Astrocyte of the hippocampus (primary cell): ENCODE results near the gene SERINC2.
"Not testable (repeated sequence)": the region's sequence is repeated elsewhere in the genome, so short reads cannot be mapped to it uniquely, and the experiment has no call there.

Source experiments
- DNase-seq: peaks from one replicate; pipeline ENCODE4 v3.0.0; 2011; ENCODE audit warnings: low read depth, low spot score

The SERINC2 gene

DNA sequence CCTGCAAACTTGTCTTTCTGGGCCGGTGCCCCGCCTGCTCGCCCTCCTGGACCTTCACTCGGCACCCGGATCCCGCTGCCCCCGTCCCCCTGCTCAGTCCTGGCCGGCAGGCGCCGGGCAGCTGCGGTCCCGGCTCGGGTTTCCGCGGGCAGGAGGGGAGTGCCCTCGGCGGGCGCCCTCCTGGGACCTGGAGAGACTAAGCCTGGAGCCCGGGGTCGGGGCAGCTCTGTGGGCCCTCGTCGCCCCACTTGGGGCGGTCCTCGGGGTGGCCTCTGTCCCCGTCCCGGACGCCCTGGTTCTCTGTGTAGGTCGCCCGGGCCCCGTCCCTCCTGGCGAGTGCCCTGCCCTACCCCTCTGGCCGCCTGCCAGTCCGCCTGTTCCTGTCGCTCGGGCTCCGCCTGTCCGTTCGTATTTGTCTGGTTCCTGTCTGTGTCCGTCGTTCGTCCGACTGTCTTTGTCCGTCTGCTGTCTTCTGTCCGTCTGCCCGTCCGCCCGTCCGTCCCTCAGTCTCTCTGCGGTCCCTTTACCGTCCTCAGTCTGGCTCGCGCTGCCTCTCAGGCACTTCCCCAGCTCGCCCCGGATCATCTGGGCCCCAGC, 490 bp downstream of the SERINC2 start:
- DNase-seq, result peak; percentile 68

GRCh38 chr1:31414980-31415370, 2.0 kb downstream of the SERINC2 start:
- no peak for DNase-seq

DNA sequence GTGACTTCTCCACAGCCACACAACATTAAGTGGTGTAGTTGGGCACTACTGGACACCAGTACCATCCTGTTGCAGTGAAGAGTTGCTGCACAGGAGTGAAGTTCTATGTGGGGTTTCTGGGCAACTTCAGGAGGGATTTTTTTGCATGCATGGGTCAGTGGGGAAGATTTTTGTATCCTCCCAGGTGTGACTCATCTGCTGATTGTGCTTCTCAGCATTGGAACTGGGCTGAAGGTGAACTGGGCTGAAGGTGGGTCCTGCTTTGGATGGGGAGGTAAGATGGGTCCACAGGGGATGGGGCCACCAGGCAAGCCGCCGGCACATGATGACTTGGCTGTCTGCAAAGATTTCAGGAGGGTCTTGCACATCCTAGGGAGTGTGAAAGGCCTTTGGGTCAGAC, 2.6 kb downstream of the SERINC2 start:
- no peak for DNase-seq

DNA sequence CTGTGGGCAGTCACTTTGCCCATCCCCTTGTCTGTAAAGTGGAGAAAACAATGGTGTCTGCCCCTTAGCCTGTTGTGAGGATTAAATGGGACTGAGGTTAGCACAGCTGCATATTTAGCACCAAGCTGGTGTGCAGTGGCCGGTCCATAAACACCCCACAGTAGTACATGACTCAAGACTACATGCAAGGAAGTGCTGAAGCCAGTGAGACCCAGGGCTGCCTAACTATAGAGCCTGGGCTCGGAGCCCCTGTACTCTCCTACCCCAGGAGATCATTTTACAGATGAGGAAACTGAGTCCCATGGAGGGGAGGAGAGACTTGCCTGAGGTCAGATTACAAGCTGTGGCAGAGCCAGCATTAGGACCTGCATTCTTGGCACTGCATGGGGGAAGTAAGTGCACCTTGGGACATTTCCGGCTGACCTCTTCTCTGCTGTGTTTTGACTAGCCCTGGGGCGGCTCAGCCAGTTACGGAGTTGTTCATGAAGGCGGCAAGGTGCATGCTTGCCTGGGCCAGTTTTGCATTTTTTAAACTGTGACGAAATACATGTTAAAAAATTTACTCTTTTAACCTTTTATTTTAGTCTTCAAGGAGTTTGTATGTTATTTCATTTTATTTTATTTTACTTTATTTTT, 3.2 kb downstream of the SERINC2 start:
- DNase-seq, result no peak

DNA sequence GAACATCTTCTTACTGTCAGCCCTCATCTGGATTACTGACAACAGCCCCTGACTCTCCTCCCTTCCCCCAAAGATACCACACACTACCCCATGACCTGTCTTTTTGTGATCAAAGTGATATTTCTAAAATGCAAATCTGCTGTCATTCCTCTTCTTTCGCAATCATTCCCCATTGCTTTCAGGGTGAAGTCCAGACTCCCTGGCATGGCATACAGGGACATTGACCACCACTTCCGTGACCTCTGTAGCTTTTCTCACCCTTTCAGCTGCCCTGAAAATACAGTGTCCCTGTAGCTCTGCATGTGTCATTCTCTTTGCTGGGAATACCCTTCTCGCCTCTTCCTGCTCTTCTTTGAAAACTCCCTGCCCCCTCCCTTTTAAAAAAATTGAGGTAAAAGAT, 4.1 kb downstream of the SERINC2 start:
- DNase-seq, result no peak

GRCh38 chr1:31418626-31419323, 5.8 kb downstream of the SERINC2 start:
- DNase-seq, result no peak

DNA sequence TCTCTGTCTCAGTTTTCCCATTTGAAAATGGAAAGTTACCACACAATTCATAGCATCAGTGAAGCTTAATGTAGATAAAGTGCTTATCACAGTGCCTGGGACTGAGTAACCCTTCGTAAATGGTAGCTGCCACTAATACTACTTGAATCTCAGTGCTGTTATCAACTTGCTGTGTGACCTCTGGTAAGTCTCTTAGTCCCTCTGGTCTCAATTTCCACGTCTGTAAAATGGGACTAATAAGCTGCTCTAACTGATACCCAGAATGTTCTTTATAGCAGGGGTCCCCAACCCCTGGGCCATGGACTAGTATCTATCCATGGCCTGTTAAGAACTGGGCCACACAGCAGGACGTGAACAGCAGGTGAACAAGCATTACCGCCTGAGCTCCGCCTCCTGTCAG, 7.7 kb downstream of the SERINC2 start:
- no peak for DNase-seq

DNA sequence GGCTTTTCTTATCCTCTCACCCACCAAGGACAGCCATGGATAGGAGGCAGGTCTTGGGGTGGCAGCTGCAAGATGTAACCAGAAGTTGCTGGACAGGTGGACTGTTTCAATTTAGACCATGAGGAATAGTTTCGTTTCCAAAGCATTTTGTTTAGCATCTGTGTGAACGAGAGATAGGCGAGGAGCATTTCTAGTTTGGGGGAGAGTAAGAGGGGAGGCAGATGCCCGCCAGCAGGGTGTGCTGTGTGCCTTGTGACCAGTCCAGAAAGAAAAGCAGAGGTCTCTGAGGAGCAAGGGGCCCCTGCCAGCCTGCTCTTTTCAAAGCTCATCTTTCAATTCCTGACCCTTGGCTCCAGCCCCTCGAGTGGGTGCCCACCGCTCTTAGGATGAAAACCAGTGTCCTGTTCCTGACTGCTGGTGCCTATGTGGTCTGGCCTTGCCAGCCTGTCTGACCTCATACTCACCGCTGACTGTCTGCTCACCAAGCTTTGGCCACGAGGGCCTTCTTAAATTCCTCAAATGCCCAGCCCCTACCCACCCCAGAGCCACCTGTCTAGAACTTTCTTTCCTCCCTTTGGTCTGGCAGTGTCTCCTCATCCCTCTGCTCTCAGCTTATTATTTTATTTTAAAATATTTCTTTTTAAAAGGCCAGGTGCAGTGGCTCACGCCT, 8.5 kb downstream of the SERINC2 start:
- DNase-seq, result peak; percentile 36

- peak; percentile 86 for DNase-seq
Measured at GRCh38 chr1:31422505-31423319, 9.7 kb downstream of the SERINC2 start.

DNA sequence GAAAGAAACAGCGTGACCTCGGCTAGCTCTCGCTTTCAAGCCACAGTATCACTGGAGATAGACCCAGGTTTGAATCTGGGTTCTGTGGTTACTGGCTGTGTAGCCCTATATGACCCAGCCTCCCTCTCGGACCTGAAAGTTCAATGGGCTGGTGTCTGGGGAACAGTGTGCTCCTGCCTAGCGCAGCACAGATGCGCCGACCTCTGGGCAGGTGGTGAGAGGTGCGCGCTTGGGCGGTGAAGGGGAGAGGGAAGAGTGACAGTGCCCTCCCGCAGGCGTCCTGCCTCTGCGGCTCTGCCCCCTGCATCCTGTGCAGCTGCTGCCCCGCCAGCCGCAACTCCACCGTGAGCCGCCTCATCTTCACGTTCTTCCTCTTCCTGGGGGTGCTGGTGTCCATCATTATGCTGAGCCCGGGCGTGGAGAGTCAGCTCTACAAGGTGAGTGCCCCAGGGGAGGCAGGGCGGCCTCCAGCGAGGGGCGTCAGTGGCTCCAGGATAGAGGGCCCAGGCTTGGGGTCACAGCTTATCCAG, 10.5 kb downstream of the SERINC2 start:
- DNase-seq, result no peak

GRCh38 chr1:31424568-31424967, 11.6 kb downstream of the SERINC2 start:
- no peak for DNase-seq

- DNase-seq, result no peak
Measured at GRCh38 chr1:31425301-31426081, 12.5 kb downstream of the SERINC2 start.

- DNase-seq, result no peak
Measured at GRCh38 chr1:31426249-31426922, 13.4 kb downstream of the SERINC2 start.

DNA sequence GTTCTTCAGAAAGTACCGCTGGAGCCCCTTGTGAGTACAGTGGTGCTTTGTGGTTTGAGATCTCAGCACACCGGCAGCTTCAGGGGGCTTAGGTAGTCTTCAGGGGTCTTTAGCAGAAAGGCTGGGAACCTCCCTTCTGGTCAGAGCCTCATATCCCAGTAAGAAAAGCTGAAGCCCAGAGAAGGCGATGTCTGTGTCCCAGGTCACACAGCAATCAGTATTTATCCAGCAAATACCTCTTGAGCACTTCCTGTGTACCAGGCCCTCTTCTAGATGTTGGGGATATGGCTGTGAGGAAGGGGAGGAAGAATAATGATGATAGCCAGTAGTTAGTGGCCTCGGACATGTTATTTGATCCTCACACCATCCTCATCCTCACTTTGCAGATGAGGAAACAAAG, 14.3 kb downstream of the SERINC2 start:
- DNase-seq, result no peak

DNA sequence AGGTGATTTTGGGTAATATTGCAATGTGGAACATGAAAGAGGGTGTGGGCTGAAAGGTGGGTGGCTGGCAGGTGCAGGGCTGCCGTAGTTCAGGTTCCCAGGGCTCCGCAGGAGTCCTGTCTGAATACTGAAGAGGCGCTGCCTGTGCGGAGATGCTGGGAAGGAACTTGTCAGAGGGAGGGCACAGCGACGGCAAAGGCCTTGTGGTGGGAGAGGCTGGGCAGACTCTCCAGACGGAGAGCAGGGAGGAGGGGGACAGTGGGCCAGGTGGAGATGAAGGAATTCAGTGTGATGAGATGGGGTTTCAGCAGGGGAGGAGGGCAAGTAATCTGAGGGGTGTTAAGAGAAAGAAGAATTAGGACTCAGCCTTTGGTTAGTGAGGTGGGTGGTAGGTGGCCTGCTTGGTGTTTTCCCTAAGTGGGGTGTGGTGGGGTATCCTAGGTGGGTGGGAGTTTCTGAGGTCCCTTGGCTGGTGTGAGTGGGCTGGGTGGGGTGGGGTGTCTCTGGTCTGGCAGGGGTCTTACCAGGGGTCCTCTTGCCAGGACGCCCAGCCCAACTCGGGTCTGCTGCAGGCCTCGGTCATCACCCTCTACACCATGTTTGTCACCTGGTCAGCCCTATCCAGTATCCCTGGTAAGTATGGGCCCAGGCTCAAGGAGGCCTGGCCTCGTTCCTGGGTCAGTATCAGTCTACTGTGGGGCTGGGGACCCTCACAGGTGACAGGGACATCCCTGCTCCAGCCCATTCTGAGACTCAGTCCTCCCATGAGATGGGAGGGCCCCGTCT, 15.6 kb downstream of the SERINC2 start:
- DNase-seq, result no peak

GRCh38 chr1:31429583-31429982, 16.6 kb downstream of the SERINC2 start:
- DNase-seq, result no peak

DNA sequence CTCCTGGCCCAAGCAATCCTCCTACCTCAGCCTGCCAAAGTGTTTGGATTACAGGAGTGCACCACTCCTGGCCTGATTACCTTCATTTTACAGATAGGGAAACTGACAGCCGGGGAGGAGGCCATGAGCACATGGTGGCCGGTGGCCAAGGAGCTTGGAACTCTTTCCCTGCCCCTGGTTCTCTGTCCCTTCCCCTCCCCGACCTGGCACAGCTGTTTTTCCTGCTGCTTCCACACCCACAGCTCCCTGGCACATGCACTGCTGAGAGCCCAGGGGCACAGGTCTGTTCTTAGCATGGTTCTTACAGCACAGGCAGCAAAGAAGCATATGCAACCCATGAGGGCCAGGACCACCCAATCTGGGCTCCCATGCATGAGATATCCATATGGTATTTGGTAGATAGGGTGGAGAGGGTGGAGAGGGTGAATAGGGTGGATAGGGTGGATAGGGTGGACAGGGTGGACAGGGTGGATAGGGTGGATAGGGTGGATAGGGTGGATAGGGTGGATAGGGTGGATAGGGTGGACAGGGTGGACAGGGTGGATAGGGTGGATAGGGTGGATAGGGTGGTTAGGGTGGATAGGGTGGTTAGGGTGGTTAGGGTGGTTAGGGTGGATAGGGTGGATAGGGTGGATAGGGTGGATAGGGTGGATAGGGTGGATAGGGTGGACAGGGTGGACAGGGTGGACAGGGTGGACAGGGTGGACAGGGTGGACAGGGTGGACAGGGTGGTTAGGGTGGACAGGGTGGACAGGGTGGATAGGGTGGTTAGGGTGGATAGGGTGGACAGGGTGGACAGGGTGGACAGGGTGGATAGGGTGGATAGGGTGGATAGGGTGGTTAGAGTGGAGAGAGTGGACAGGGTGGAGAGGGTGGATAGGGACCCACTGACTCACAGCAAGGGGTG, 18.6 kb downstream of the SERINC2 start:
- DNase-seq, result not testable (repeated sequence)
